ENCODE results near the gene C11orf24. TPM values are rescaled to one million over a fixed set of nuclear protein-coding genes. Genes with fewer than 3 reads are reported as not detected.
A peak's percentile ranks its signal among the peaks of the same experiment; 100 is the strongest.

The C11orf24 gene
- total and polyA plus RNA-seq, 11 donors, result 17.6 to 60.5 (median 33.6) TPM

- ATAC-seq, result peak in 2 of 4 donors; percentile 21 to 22
Measured at GRCh38 chr11:68312117-68312779, 40.5 kb upstream of the C11orf24 start, which contains the start of gene LRP5. Gene LRP5 (plus strand): TSS chr11:68312591. CDS start chr11:68312715, 124 bp downstream.

DNA sequence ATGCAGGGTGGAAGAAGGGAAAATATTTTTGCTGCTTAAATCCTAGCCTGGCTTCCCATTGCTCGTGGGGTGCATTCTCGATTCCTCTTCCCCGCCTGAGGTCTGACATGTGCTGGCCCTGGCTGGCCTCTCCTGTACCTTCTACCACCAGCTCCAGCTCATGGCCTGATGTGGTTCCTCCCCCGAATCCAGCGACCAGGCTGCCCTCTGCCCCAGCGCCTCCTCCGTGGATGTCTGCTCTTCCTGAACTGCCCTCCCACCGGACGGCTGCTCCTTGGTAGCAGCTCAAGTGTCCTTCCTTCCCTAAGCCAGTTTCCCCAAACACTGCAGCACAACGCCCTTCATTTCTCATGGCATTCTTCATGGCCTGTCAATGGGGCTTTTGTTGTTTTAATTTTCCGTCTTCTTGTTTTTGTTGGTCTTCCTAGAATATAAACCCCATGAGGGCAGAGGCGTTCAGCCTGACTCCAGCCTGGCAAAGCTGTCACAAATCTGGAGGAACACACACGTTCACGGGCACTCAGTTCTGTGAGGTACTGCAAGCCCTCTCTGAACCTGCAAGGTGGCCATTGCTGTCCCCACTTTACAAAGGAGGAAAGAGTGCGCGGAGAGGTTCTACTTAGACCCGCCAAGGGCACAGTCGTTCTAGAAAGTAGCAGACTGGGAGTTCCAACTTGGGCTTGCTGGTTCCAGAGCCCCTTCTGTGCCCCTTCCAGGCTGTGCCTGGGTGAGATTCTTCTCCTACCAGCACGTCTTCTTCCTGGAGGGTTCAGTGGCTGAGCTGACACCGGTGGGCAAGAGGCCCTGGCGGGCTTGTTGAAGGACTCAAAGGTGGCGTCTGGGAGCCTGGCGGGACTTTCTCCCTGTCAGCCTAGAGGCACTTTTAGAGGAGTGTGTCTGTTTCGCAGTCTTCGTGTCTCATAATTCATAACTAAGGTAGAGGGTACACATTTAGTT lies 39.7 kb upstream of the C11orf24 start:
- no peak for ATAC-seq
- no peak for TF ChIP-seq POLR2A (IDR thresholded peaks at IDR 0.05)
- peak overlapping the region in 11 of 12 donors; percentile 27 to 81 (median 61) for H3K27ac ChIP-seq
- peaks cover 0 to 43% (median 29%) of the 10 kb centered on the region in 12 donors for H3K4me1 ChIP-seq
- DNase-seq, result peak in 1 of 5 donors; percentile 38
- H3K27me3 ChIP-seq, result peaks cover 0 to 3% (median 0%) of the 10 kb centered on the region in 9 donors
- intact Hi-C loops (cut with DNase I), result loop anchor here in 7 of 10 donors (2.0 to 5.0 kb wide), 4 partner anchors 41 to 71 kb away; no protein-coding TSS in a partner anchor
- no peaks in the 10 kb centered on the region for H3K36me3 ChIP-seq
- WGBS, 4 donors, result 74 to 84% (median 79%) methylated on average over 25 of the region's 25 CpGs
- H3K4me3 ChIP-seq, result peak overlapping the region in 8 of 12 donors; percentile 20 to 94 (median 56)
- no peaks in the 10 kb centered on the region for H3K9me3 ChIP-seq

More at GRCh38 chr11:68312117-68312779, 40.5 kb upstream of the C11orf24 start, which contains the start of gene LRP5:
- TF ChIP-seq POLR2A (IDR thresholded peaks at IDR 0.05), result no peak
- TF ChIP-seq, protein P1, sequence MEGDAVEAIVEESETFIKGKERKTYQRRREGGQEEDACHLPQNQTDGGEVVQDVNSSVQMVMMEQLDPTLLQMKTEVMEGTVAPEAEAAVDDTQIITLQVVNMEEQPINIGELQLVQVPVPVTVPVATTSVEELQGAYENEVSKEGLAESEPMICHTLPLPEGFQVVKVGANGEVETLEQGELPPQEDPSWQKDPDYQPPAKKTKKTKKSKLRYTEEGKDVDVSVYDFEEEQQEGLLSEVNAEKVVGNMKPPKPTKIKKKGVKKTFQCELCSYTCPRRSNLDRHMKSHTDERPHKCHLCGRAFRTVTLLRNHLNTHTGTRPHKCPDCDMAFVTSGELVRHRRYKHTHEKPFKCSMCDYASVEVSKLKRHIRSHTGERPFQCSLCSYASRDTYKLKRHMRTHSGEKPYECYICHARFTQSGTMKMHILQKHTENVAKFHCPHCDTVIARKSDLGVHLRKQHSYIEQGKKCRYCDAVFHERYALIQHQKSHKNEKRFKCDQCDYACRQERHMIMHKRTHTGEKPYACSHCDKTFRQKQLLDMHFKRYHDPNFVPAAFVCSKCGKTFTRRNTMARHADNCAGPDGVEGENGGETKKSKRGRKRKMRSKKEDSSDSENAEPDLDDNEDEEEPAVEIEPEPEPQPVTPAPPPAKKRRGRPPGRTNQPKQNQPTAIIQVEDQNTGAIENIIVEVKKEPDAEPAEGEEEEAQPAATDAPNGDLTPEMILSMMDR (IDR thresholded peaks at IDR 0.05), result no peak
- H3K4me3 ChIP-seq, result peak within 1 kb of the TSS; percentile 25 to 94 (median 72)
- 4 to 38% (median 12%) methylated on average over 8 to 85 of the region's 85 CpGs for WGBS, 4 donors
- intact Hi-C loops (cut with DNase I), result loop anchor here in 7 of 10 donors (2.0 to 5.0 kb wide), 4 partner anchors 40 to 70 kb away; no protein-coding TSS in a partner anchor
- peak in 2 of 5 donors; percentile 31 to 46 for DNase-seq
- H3K27me3 ChIP-seq, result peaks cover 0 to 3% (median 0%) of the 10 kb centered on the region in 9 donors
- H3K36me3 ChIP-seq, result no peaks in the 10 kb centered on the region
- H3K4me1 ChIP-seq, result peaks cover 0 to 51% (median 37%) of the 10 kb centered on the region in 12 donors
- peak within 1 kb of the TSS; percentile 47 to 93 (median 84) for H3K27ac ChIP-seq
- no peaks in the 10 kb centered on the region for H3K9me3 ChIP-seq

DNA sequence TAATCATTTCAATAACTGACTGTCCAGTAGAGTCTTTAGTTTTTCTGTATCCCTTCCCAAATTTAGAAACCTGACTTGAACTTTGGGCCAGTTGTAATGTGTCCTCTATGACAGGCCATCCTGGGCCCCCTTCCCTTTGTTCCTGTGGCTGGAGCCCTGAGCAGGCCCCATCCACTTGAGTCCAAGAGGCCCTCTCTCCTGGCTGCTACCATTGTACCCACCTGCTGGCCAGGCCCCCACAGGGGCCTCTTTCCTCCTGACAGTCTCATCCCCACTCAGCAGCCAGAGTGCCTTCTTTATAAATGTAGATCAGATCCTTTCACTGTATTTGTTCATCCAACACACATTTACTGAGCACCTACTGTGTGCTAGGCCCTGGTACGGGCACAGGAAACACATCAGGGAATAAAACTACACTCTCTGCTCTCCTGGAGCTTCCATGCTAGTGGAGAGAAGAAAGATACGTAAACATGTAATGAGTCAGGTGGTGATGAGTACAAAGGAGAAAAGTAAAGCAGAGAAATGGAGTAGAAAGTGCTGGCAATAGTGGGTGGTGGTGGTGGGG lies 37.9 kb upstream of the C11orf24 start:
- ATAC-seq, result no peak
- intact Hi-C loops (cut with DNase I), result loop anchor here in 7 of 10 donors (5.0 to 10.0 kb wide), 3 partner anchors 43 to 135 kb away; no protein-coding TSS in a partner anchor
- no peak overlapping the region for H3K27ac ChIP-seq
- 81 to 98% (median 94%) methylated on average over 2 of the region's 2 CpGs for WGBS, 4 donors
- H3K36me3 ChIP-seq, result no peaks in the 10 kb centered on the region
- TF ChIP-seq POLR2A (IDR thresholded peaks at IDR 0.05), result no peak
- TF ChIP-seq, protein P1 (IDR thresholded peaks at IDR 0.05), result no peak
- DNase-seq, result no peak
- no peaks in the 10 kb centered on the region for H3K9me3 ChIP-seq
- H3K4me3 ChIP-seq, result no peak overlapping the region
- peaks cover 0 to 27% (median 13%) of the 10 kb centered on the region in 12 donors for H3K4me1 ChIP-seq
- H3K27me3 ChIP-seq, result peaks cover 0 to 3% (median 0%) of the 10 kb centered on the region in 9 donors

DNA sequence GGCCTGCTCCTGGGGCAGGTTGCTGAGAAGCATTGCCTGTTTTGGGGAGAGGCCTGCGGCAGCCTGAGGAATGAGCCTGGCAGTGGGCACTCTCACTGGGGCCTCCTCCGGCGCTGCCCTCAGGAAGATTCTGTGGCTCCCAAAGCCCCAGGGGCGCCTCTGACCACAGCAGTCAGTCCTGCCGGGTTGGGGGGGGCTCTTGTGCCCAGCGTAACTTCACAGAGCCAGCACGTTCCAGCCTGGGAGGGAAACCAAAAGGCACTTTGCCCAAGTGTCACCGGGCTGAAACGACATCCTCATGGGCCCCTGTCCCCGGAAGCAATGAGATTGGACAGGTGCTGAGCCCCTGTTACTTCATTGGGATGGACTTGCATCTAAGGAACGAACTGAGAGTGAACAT lies 36.3 kb upstream of the C11orf24 start:
- peak overlapping the region in 8 of 12 donors; percentile 29 to 78 (median 62) for H3K27ac ChIP-seq
- H3K4me3 ChIP-seq, result no peak overlapping the region
- H3K27me3 ChIP-seq, result peaks cover 0 to under 1% (median 0%) of the 10 kb centered on the region in 9 donors
- WGBS, 4 donors, result 55 to 80% (median 65%) methylated on average over 7 to 11 of the region's 11 CpGs
- peaks cover 0 to 13% (median 2%) of the 10 kb centered on the region in 12 donors for H3K4me1 ChIP-seq
- intact Hi-C loops (cut with DNase I), result loop anchor here in 2 of 10 donors (5.0 to 10.0 kb wide), 2 partner anchors 74 to 137 kb away; no protein-coding TSS in a partner anchor
- no peaks in the 10 kb centered on the region for H3K36me3 ChIP-seq
- ATAC-seq (peak; percentile 31 to 79 (median 60)), DNase-seq (peak in 2 of 5 donors; percentile 65 to 71)
- H3K9me3 ChIP-seq, result no peaks in the 10 kb centered on the region
- no peak for TF ChIP-seq POLR2A (IDR thresholded peaks at IDR 0.05)
- TF ChIP-seq, protein P1 (IDR thresholded peaks at IDR 0.05), result no peak

Measured in heart left ventricle (tissue), 16 donors.